Measurements from ENCODE around the gene HIGD2A. TPM values are rescaled to one million over a fixed set of nuclear protein-coding genes. Genes with fewer than 3 reads are reported as not detected.

The HIGD2A gene
- total and polyA plus RNA-seq, 2 experiments from 2014 or later, result 109 to 224 TPM

DNA sequence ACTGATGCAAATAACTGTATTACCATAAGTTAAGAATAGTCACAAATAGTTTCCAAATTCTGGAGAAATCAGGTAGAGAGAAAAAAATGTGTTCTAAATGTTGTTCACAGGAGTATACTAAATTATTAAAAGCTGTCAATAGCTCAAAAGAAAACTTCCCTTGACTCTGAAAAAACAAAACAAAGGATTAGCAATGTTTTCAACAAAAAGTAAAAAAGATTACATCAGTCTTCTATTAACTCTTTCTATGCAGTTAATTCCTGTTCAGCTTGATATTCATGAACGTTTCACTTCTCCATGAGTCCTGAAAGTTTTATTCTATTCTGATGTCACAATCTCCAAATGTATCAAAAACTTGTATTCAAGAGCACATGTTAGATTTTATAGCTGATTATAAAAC lies 37.2 kb downstream of the HIGD2A start:
- WGBS (ENCODE audit: low lambda C conversion rate, missing lambda C conversion rate), result 94% methylated on average over 1 of the region's 1 CpG
- Histone ChIP-seq H3K27ac (peak overlapping the region; percentile 86), H3K9me3 (ENCODE audit: low read depth) (no peaks in the 10 kb centered on the region), H3K79me2 (no peaks in the 10 kb centered on the region), H3K27me3 (no peaks in the 10 kb centered on the region), H3K9me2 (replicated peaks; ENCODE audit: insufficient read depth) (no peaks in the 10 kb centered on the region), H3K4me2 (no peak overlapping the region), H3K4me3 (no peak overlapping the region), H2AFZ (no peak overlapping the region), H4K20me1 (ENCODE audit: insufficient read depth, poor library complexity, severe bottlenecking) (no peaks in the 10 kb centered on the region), H3K36me3 (replicated peaks; ENCODE audit: insufficient read depth, low read depth) (no peaks in the 10 kb centered on the region), H3K4me1 (ENCODE audit: insufficient read depth) (peaks cover 4% of the 10 kb centered on the region)
- DNase-seq (ENCODE audit: low spot score), result no peak
- TF ChIP-seq EZH2phosphoT487 (IDR thresholded peaks at IDR 0.05; ENCODE audit: low read depth, severe bottlenecking, unreplicated experiment) (no peak), CTCF (IDR thresholded peaks at IDR 0.05; ENCODE audit: poor library complexity) (no peak), EZH2 (IDR thresholded peaks at IDR 0.05; ENCODE audit: borderline replicate concordance) (no peak)

DNA sequence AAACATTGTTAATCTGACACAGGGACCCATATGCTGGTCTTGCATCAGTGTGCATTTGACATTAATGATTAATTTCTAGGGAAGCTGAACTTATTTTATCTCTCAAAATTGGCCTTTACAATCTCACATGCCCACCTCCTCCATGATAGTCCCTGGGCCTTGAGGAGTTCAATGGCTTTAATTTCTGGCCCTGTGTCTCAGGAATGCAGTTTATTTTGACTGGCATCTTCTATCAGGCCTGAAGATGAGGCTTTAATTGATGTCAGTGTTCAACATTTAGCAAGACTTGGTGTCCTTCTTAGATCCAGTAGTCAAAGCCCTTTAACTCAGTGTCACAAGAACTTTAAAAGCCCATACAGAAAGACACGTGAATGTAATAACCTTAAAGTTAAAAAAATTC lies 38.3 kb downstream of the HIGD2A start:
- H3K27ac ChIP-seq, result no peak overlapping the region
- DNase-seq (ENCODE audit: low spot score), result no peak

DNA sequence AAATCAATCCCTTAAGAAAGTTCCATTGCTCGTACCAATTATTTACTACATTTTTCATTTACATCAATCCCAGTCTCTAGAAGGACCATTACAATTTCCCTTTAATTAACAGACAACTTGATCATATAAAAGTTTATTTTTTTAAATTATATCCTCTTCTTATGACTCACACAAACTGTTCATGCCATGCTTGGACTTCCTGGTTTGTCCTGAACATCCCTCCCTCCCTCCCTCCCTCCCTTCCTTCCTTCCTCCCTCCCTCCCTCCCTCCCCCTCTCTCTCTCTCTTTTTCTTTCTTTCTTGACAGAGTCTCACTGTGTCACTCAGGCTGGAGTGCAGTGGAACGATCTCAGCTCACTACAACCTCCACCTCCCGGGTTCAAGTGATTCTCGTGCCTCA lies 39.4 kb downstream of the HIGD2A start:
- WGBS (ENCODE audit: low lambda C conversion rate, missing lambda C conversion rate), result 93% methylated on average over 4 of the region's 4 CpGs
- H3K4me3 ChIP-seq, result no peak overlapping the region
- H3K9me2 ChIP-seq (replicated peaks; ENCODE audit: insufficient read depth), result no peaks in the 10 kb centered on the region
- no peak for TF ChIP-seq EZH2phosphoT487 (IDR thresholded peaks at IDR 0.05; ENCODE audit: low read depth, severe bottlenecking, unreplicated experiment)
- TF ChIP-seq EZH2 (IDR thresholded peaks at IDR 0.05; ENCODE audit: borderline replicate concordance), result no peak
- TF ChIP-seq CTCF (IDR thresholded peaks at IDR 0.05; ENCODE audit: poor library complexity), result no peak
- no peaks in the 10 kb centered on the region for H3K9me3 ChIP-seq (ENCODE audit: low read depth)
- H2AFZ ChIP-seq, result no peak overlapping the region
- no peaks in the 10 kb centered on the region for H4K20me1 ChIP-seq (ENCODE audit: insufficient read depth, poor library complexity, severe bottlenecking)
- H3K27ac ChIP-seq, result no peak overlapping the region
- H3K4me1 ChIP-seq (ENCODE audit: insufficient read depth), result peaks cover 4% of the 10 kb centered on the region
- no peaks in the 10 kb centered on the region for H3K79me2 ChIP-seq
- H3K4me2 ChIP-seq, result no peak overlapping the region
- no peaks in the 10 kb centered on the region for H3K36me3 ChIP-seq (replicated peaks; ENCODE audit: insufficient read depth, low read depth)
- H3K27me3 ChIP-seq, result no peaks in the 10 kb centered on the region
- DNase-seq (ENCODE audit: low spot score), result no peak

More for the DNA sequence above, 38.3 kb downstream of the HIGD2A start:
- no peaks in the 10 kb centered on the region for H3K79me2 ChIP-seq
- H4K20me1 ChIP-seq (ENCODE audit: insufficient read depth, poor library complexity, severe bottlenecking), result no peaks in the 10 kb centered on the region
- H3K9me3 ChIP-seq (ENCODE audit: low read depth), result no peaks in the 10 kb centered on the region
- peaks cover 4% of the 10 kb centered on the region for H3K4me1 ChIP-seq (ENCODE audit: insufficient read depth)
- H3K27me3 ChIP-seq, result no peaks in the 10 kb centered on the region
- H3K4me2 ChIP-seq, result no peak overlapping the region
- no peak for TF ChIP-seq CTCF (IDR thresholded peaks at IDR 0.05; ENCODE audit: poor library complexity)
- no peak for TF ChIP-seq EZH2 (IDR thresholded peaks at IDR 0.05; ENCODE audit: borderline replicate concordance)
- no peak for TF ChIP-seq EZH2phosphoT487 (IDR thresholded peaks at IDR 0.05; ENCODE audit: low read depth, severe bottlenecking, unreplicated experiment)
- no peaks in the 10 kb centered on the region for H3K36me3 ChIP-seq (replicated peaks; ENCODE audit: insufficient read depth, low read depth)
- H3K9me2 ChIP-seq (replicated peaks; ENCODE audit: insufficient read depth), result no peaks in the 10 kb centered on the region
- no peak overlapping the region for H2AFZ ChIP-seq
- WGBS (ENCODE audit: low lambda C conversion rate, missing lambda C conversion rate), result 100% methylated on average over 1 of the region's 1 CpG
- H3K4me3 ChIP-seq, result no peak overlapping the region

GRCh38 chr5:176429972-176430371 lies 41.4 kb downstream of the HIGD2A start:
- no peaks in the 10 kb centered on the region for H3K9me3 ChIP-seq (ENCODE audit: low read depth)
- H4K20me1 ChIP-seq (ENCODE audit: insufficient read depth, poor library complexity, severe bottlenecking), result no peaks in the 10 kb centered on the region
- H3K27me3 ChIP-seq, result no peaks in the 10 kb centered on the region
- no peak overlapping the region for H3K4me3 ChIP-seq
- TF ChIP-seq CTCF (IDR thresholded peaks at IDR 0.05; ENCODE audit: poor library complexity) (no peak), EZH2 (IDR thresholded peaks at IDR 0.05; ENCODE audit: borderline replicate concordance) (no peak), EZH2phosphoT487 (IDR thresholded peaks at IDR 0.05; ENCODE audit: low read depth, severe bottlenecking, unreplicated experiment) (no peak)
- 68% methylated on average over 4 of the region's 4 CpGs for WGBS (ENCODE audit: low lambda C conversion rate, missing lambda C conversion rate)
- no peak overlapping the region for H3K27ac ChIP-seq
- no peaks in the 10 kb centered on the region for H3K79me2 ChIP-seq
- no peak overlapping the region for H3K4me2 ChIP-seq
- no peaks in the 10 kb centered on the region for H3K9me2 ChIP-seq (replicated peaks; ENCODE audit: insufficient read depth)
- no peaks in the 10 kb centered on the region for H3K36me3 ChIP-seq (replicated peaks; ENCODE audit: insufficient read depth, low read depth)
- H2AFZ ChIP-seq, result no peak overlapping the region
- DNase-seq (ENCODE audit: low spot score), result no peak
- H3K4me1 ChIP-seq (ENCODE audit: insufficient read depth), result no peaks in the 10 kb centered on the region

All from hepatocyte (in vitro differentiated cells).